DMS153 treated with DMSO at 0.1 percent for 48 hours (cell line): Measurements from ENCODE around the gene MESP1.

Experiments used
- DNase-seq: peaks from one replicate; lab custom pipeline; 2025; ENCODE audit not compliant: unreplicated experiment; lab: John Stamatoyannopoulos, UW

The MESP1 gene

GRCh38 chr15:89781891-89782618, 31.0 kb upstream of the MESP1 start:
- no peak for DNase-seq

- no peak for DNase-seq
These were observed 30.0 kb upstream of the MESP1 start for GRCh38 chr15:89781055-89781454.

DNA sequence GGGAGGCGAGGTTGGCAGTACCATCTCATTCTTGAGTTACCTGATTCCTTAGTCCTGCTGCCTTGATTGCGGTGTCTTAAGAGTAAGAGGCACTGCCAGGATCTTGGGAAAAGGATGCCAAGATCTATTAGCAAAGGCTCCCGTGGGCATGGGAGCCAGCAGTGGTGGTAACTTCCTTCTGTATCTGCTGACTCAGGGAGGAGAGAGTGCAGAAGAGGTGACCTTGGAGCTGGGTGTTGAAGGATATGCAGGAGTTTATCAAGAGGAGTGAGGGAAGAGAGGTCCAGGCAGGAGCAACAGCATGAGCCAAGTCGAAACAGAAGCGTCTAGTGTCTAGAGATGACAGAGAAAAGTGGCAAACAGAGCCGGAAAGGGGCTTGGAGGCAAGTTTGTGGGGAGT, 29.6 kb upstream of the MESP1 start:
- no peak for DNase-seq

DNA sequence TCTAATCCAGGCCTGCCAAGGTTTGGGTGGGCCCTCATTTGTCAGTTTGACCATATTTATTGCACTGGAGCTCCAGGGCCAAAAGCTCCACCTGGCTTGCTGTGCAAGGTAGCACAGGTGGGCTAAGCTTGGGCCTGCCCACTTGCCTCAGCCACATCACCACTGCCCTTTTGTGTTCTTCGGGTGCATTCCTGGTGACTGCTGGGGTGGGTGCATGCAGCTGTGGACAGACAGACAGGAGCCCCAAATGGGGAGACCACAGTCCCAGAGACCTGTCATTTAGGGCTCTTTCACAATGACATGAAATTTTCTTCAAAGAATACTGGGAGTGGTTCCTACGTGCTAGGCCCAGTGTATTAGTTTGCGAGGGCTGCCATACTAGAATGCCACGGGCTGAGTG, 27.8 kb upstream of the MESP1 start:
- DNase-seq: no peak

- no peak for DNase-seq
These were observed 26.8 kb upstream of the MESP1 start for GRCh38 chr15:89777782-89778380.

DNA sequence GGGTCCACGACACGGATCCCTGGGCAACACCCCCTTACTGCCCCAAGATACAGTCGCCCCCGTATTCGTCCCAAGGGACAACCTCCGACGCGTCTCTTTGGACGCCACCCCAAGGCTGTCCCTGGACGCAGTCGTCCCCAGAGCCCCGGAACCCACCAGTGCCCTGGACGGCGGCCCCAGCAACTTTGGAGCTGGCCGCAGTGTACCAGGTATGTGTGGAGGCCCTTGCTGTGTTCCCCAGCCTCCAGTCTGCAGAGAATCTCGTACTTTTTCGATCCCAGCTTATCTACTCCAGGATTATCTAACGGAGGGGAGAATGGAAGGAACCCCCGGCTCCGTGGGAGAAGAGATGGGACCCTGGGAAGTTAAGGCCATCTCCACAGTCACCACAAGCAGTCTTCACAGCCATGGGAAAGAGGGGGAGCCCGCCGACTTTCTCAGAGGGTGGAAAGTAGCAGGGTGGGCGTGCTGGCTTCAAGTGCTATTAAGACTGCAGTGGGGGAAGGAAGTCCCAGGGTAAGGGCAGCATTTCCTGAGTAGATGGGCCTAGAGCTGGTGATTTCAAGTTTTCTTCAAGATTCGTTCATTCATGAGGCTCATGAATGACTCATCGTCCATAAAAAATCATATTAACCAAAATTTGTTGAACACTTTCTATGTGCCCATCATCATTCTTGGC, 26.2 kb upstream of the MESP1 start:
- DNase-seq: no peak

GRCh38 chr15:89776274-89777072, 25.4 kb upstream of the MESP1 start, which contains the start of gene MESP2:
Gene MESP2, plus strand, starts transcription at chr15:89776332. Its CDS starts 26 bp downstream, at chr15:89776358.
- peak; percentile 25 for DNase-seq

DNA sequence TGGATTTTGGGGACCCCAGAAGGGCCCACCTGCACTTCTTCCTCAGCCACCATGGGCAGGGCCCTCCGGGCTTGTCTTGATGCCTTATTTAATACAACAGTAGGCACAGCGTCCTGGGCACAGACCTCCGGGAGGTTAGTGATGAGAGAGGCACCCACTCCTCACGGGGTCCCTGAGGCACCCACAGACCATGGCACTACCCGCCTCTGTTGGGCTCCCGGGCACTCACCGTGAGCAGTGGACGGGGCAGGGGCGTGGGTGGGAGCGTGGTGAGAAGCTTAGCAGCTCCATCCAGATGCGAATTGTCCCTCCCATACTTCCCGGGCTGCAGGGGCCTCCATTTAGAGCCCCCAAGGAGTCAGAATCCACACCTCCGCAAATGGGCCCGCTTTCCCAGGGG, 24.8 kb upstream of the MESP1 start:
- no peak for DNase-seq

GRCh38 chr15:89774492-89774891, 23.4 kb upstream of the MESP1 start:
- no peak for DNase-seq

DNA sequence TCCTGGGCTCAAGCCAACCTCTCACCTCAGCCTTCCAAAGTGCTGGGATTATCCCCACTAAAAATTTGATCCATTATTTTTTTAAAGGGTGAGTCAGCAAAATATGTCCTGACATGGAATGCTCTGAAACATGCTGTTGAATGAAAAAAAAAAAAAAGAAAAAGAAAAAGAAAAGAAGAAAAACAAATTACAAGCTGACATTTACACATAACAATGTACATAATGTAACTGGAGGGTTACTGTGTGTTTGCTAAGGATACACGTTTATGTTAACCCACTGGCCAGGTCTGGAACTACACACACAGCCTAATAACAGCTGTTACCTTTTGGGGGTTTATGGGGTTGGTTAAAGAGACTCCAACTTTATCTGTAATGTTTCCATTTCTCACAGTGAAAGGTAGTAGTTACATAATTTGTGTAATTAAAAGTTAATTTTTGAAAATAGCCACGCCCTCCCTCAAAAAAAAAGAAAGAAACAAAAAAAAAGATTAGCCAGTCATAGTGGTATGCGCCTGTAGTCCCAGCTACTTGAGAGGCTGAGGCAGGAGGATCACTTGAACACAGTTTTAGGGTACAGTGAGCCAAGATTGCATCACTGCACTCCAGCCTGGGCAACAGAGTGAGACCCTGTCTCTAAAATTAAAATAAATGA, 22.0 kb upstream of the MESP1 start:
- no peak for DNase-seq

GRCh38 chr15:89770041-89770440, 19.0 kb upstream of the MESP1 start:
- no peak for DNase-seq

- DNase-seq: no peak
These were observed 18.3 kb upstream of the MESP1 start for GRCh38 chr15:89769366-89769765.

GRCh38 chr15:89768071-89768500, 17.0 kb upstream of the MESP1 start:
- DNase-seq: no peak

DNA sequence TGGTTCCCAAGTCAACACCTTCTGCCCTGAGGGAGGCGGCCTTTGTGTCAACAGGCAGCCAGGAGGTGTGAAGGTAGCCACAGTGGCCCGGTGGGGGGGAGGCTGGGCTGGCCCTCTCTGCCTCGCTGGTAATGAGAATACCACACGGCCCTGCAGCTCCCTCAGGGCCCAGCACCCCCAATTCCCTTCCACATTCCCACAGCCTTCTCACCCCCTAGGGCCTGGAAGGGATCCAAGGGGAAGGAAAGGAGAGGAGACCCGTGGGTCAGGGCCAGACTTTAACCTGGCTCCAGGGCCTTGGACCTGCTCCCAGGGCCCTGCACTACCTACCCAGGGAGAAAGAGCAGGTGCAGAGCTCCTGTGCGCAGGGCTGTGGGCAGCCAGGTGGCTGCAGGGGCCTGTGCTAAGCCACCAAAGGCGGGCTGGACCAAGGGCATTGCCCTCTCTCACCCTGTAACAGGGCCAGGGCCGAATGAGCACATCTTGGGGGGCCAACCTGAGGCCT, 16.4 kb upstream of the MESP1 start:
- DNase-seq: no peak

DNA sequence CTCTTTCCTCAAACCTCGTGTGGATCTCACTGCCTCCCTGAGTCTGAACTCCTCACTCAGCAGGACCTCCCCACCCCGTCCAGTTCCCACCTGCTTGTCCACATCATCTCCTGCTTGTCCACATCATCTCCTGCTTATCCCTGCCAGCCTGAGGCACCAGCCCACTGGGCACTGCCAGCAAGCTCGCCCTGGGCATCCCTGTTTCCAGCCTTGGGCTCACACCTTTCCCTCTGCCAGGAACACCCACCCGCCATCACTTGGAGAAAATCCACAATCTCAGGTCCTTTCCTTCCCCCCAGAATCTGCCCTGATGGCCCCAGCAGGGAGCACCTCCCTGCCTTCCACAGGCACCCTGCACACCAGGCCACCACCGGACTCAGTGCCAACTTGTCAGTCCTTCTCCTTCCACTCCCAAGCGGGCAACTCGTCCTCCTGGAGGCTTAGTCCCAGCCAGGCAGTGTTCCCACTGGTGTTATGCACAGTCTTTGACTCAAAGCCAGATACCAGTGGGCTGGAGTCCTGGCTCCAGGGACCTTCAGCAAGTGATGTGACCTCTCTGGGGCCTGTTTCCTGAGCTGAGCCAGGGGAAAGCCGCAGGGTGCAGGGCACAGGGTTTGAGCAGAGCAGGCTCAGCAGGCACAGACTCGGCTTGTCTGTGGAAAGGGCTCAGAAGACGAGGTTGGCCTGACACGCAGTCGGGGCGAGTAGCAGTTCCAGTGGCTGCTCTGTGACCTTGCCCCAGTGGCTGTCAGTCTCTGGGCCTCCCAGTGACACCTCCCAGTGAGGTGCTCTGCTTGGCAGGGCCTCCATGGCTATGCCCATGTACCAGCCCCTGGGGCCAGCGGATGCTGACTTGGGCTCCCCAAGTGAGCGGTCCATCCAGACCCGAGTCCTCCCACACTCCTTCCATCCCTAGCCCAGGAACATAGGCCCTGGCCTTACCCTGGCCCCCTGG, 15.6 kb upstream of the MESP1 start:
- no peak for DNase-seq

DNA sequence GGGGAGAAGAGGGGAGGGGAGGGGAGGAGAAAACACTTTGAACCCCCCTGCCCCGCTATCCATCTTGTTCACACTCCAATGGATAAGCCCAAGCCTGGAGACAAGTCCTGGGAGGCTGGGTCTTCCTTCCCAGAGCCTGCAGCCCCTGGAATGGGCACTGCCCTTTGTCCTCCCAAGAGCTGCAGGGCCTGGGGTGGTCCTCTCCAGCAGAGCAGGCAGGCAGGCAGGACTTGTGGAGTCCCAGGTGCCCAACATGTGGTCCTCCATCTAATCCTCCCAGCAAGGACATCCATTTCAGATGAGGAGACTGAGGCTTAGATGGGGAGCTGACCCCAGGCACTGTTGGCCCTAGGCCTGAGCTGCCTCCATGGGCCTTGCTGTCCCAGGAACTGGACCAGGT, 14.6 kb upstream of the MESP1 start:
- DNase-seq: no peak

GRCh38 chr15:89761929-89762328, 10.9 kb upstream of the MESP1 start:
- no peak for DNase-seq

GRCh38 chr15:89761009-89761831, 10.2 kb upstream of the MESP1 start:
- no peak for DNase-seq
